ENCODE results near the gene STRADB. TPM values are rescaled to one million over a fixed set of nuclear protein-coding genes. Genes with fewer than 3 reads are reported as not detected.
"Not testable (repeated sequence)": the region's sequence is repeated elsewhere in the genome, so short reads cannot be mapped to it uniquely, and the experiment has no call there.

STRADB gene
- total RNA-seq, 4 donors from 2014 or later, result 36.2 to 175 (median 98.5) TPM

GRCh38 chr2:201471732-201472393 lies 20.3 kb downstream of the STRADB start:
- H3K4me1 ChIP-seq, result peaks cover 0 to 15% (median 4%) of the 10 kb centered on the region in 4 donors
- no peaks in the 10 kb centered on the region for H3K9me3 ChIP-seq
- intact Hi-C loops (cut with DNase I; ENCODE audit: low total_unique reads), result loop anchor here (10.0 kb wide), 1 partner anchor 197 kb away; no protein-coding TSS in a partner anchor
- WGBS, 2 donors (ENCODE audit: low coverage in 1 of 2), result 66 to 82% methylated on average over 2 to 3 of the region's 3 CpGs
- no peak overlapping the region for H3K4me3 ChIP-seq
- in situ Hi-C loops (cut with MboI; ENCODE audit: low pct_ligation_motif_present in 1 of 4, low pct_unique_long_range_greater_than_20kb in 1 of 4, low sequenced_read_pairs in 3 of 4), result no loop called here
- H3K27me3 ChIP-seq, result no peaks in the 10 kb centered on the region
- H3K36me3 ChIP-seq, result peaks cover 0 to 66% (median 28%) of the 10 kb centered on the region in 4 donors
- no peak for DNase-seq
- H3K27ac ChIP-seq, result no peak overlapping the region
- TF ChIP-seq CTCF (IDR thresholded peaks at IDR 0.05) (no peak), POLR2A (IDR thresholded peaks at IDR 0.05) (no peak), EP300 (IDR thresholded peaks at IDR 0.05; ENCODE audit: low read depth) (no peak), POLR2AphosphoS5 (IDR thresholded peaks at IDR 0.05) (no peak)

DNA sequence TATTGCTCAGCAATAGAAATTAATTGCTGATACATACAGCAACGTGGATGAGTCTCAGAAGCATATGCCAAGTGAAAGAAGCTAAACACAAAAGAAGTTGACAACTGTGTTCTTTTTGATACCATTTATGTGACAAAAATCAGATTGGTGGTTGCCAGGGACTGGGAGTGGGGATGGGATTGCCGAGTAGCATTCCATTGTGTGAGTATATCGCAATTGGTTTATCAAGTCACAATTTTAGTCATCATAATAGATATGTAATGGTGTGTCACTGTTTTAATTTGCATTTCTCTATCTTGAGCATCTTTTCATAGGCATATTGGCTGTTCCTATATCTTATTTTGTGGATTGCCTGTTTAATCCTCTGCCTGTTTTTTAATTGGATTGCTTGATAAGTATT lies 20.9 kb downstream of the STRADB start:
- TF ChIP-seq POLR2AphosphoS5 (IDR thresholded peaks at IDR 0.05) (no peak), CTCF (IDR thresholded peaks at IDR 0.05) (no peak), EP300 (IDR thresholded peaks at IDR 0.05; ENCODE audit: low read depth) (no peak), POLR2A (IDR thresholded peaks at IDR 0.05) (no peak)
- WGBS, 2 donors (ENCODE audit: low coverage in 1 of 2), result 79 to 81% methylated on average over 3 of the region's 3 CpGs
- intact Hi-C loops (cut with DNase I; ENCODE audit: low total_unique reads) (loop anchor here (10.0 kb wide), 1 partner anchor 198 kb away; no protein-coding TSS in a partner anchor), in situ Hi-C loops (cut with MboI; ENCODE audit: low pct_ligation_motif_present in 1 of 4, low pct_unique_long_range_greater_than_20kb in 1 of 4, low sequenced_read_pairs in 3 of 4) (no loop called here)
- peaks cover 0 to 66% (median 28%) of the 10 kb centered on the region in 4 donors for H3K36me3 ChIP-seq
- H3K9me3 ChIP-seq, result no peaks in the 10 kb centered on the region
- DNase-seq, result no peak
- H3K4me3 ChIP-seq, result no peak overlapping the region
- H3K27ac ChIP-seq, result no peak overlapping the region
- no peaks in the 10 kb centered on the region for H3K27me3 ChIP-seq
- peaks cover 0 to 9% (median 2%) of the 10 kb centered on the region in 4 donors for H3K4me1 ChIP-seq

DNA sequence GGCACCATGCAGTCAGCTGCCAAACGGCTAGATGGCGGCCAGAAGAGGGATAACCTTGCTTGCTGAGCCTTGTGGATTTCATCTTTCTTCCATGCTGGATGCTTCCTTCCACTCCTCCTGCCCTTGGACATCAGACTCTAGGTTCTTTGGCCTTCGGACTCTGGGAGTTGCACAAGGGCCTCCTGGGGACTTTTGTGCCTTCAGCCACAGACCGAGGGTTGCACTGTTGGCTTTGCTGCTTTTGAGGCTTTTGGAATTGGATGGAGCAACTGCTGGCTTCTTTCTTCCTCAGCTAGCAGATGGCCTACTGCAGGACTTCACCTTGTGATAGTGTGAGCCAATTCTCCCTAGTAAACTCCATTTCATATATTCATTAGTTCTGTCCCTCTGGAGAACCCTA lies 31.0 kb downstream of the STRADB start:
- Histone ChIP-seq H3K4me3 (no peak overlapping the region), H3K4me1 (no peaks in the 10 kb centered on the region), H3K36me3 (peaks cover 0 to 33% (median 4%) of the 10 kb centered on the region in 4 donors), H3K27me3 (no peaks in the 10 kb centered on the region), H3K9me3 (no peaks in the 10 kb centered on the region), H3K27ac (no peak overlapping the region)
- WGBS, 2 donors (ENCODE audit: low coverage in 1 of 2), result 93% methylated on average over 4 of the region's 4 CpGs; no CpG with 5 or more reads in 1 of the 2 donors
- in situ Hi-C loops (cut with MboI; ENCODE audit: low pct_ligation_motif_present in 1 of 4, low pct_unique_long_range_greater_than_20kb in 1 of 4, low sequenced_read_pairs in 3 of 4), result no loop called here
- no peak for TF ChIP-seq CTCF (IDR thresholded peaks at IDR 0.05)
- no peak for TF ChIP-seq POLR2AphosphoS5 (IDR thresholded peaks at IDR 0.05)
- no peak for TF ChIP-seq POLR2A (IDR thresholded peaks at IDR 0.05)
- TF ChIP-seq EP300 (IDR thresholded peaks at IDR 0.05; ENCODE audit: low read depth), result no peak
- DNase-seq, result no peak
- intact Hi-C loops (cut with DNase I; ENCODE audit: low total_unique reads), result no loop called here

DNA sequence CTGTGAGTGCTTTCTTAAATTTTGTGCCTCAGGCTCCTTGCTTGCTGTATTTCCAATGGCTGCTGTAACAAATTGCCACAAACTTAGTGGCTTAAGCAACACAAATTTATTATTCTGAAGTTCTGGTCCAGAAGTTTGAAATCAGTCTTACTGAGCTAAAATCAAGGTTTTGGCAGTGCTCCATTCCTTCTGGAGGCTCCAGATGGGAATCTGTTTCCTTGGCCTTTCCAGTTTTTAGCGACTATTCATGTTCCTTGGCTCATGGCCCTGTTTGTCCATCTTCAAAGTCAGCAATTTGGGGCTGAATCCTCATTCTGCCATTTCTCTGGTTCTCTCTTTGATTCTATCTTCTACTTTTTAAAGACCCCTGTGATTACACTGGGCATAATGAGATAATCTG lies 31.8 kb downstream of the STRADB start:
- Histone ChIP-seq H3K4me3 (no peak overlapping the region), H3K36me3 (peaks cover 0 to 29% (median 2%) of the 10 kb centered on the region in 4 donors), H3K27me3 (no peaks in the 10 kb centered on the region), H3K4me1 (no peaks in the 10 kb centered on the region), H3K27ac (no peak overlapping the region), H3K9me3 (no peaks in the 10 kb centered on the region)
- intact Hi-C loops (cut with DNase I; ENCODE audit: low total_unique reads) (no loop called here), in situ Hi-C loops (cut with MboI; ENCODE audit: low pct_ligation_motif_present in 1 of 4, low pct_unique_long_range_greater_than_20kb in 1 of 4, low sequenced_read_pairs in 3 of 4) (no loop called here)
- 20 to 53% methylated on average over 1 of the region's 1 CpG for WGBS, 2 donors (ENCODE audit: low coverage in 1 of 2)
- no peak for DNase-seq
- TF ChIP-seq CTCF (IDR thresholded peaks at IDR 0.05) (no peak), POLR2AphosphoS5 (IDR thresholded peaks at IDR 0.05) (no peak), EP300 (IDR thresholded peaks at IDR 0.05; ENCODE audit: low read depth) (no peak), POLR2A (IDR thresholded peaks at IDR 0.05) (no peak)

DNA sequence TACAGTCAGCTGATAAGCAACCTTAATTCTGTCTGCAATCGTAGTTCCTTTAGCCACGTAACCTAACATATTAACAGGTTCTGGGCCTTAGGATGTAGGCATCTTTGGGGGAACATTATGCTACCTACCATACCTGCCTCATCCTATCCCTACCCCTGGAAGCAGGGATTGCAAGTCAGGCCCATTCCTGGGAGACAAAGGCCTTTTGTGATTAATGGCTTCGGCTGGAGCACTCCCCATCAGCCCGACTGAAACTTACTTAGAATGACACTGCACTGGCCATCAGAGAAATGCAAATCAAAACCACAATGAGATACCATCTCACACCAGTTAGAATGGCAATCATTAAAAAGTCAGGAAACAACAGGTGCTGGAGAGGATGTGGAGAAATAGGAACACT lies 32.2 kb downstream of the STRADB start:
- in situ Hi-C loops (cut with MboI; ENCODE audit: low pct_ligation_motif_present in 1 of 4, low pct_unique_long_range_greater_than_20kb in 1 of 4, low sequenced_read_pairs in 3 of 4); intact Hi-C loops (cut with DNase I; ENCODE audit: low total_unique reads); H3K27me3 ChIP-seq; H3K4me3 ChIP-seq; DNase-seq; H3K4me1 ChIP-seq; H3K9me3 ChIP-seq; H3K27ac ChIP-seq: not testable (repeated sequence)
- WGBS, 2 donors (ENCODE audit: low coverage in 1 of 2), result 92 to 100% methylated on average over 4 of the region's 4 CpGs
- H3K36me3 ChIP-seq, result peaks cover 0 to 25% (median under 1%) of the 10 kb centered on the region in 4 donors

Measured in transverse colon (tissue), 4 donors.